HepG2 (cell line): Measurements from ENCODE around the gene SLC35B3. TPM values are rescaled to one million over a fixed set of nuclear protein-coding genes. Genes with fewer than 3 reads are reported as not detected.

Source experiments
- ATAC-seq: fragments of 200-7000 bp; cut with Tn5 transposase; 3 replicates; pipeline ENCODE4 v1.9.1; 2020; ENCODE audit warnings: mild to moderate bottlenecking, moderate library complexity
- BruUV-seq: library from RNA; stranded (reverse); fragments of 400-500 nt; replicated peaks from 2 replicates; lab custom pipeline; 2021; lab: Mats Ljungman, UMichigan
- CTCF ChIA-PET: fragments of 300-600 bp; formaldehyde crosslinking; extraction: SDS; loops from one replicate; lab custom pipeline; 2021; ENCODE audit warnings: low total read pairs, inconsistent platforms, low intra/inter-chr PET ratio; lab: Yijun Ruan, JAX
- POLR2A ChIA-PET: fragments of 350-600 bp; sonication (Branson Sonifier 250); formaldehyde crosslinking; loops from one replicate; lab custom pipeline; 2020; ENCODE audit warnings: antibody characterized with exemption, inconsistent platforms; lab: Yijun Ruan, JAX
- DNase-seq: peaks from one replicate; pipeline ENCODE4 v3.0.0-alpha.2; 2015; ENCODE audit warnings: low spot score
- FAIRE-seq: peaks from 3 replicates; lab custom pipeline; 2011; peaks lifted over from hg19 to GRCh38; lab: Jason Lieb, UNC
- H2AFZ ChIP-seq: one replicate; pipeline ENCODE4 v1.6.1; 2011; ENCODE audit warnings: low read length, inconsistent platforms
- H3K27ac ChIP-seq: fragments of 300-600 bp; 3 replicates; pipeline ENCODE4 v1.8.0; 2011; ENCODE audit warnings: mixed run types, mild to moderate bottlenecking, mixed read lengths, low read length, inconsistent platforms; ENCODE audit not compliant: insufficient read depth; ENCODE audit errors: extremely low read length
- H3K27me3 ChIP-seq, 2 experiments: fragments of 200-600 bp in 1 of 2; 2 replicates in 1 of 2; 3 replicates in 1 of 2; pipeline versions ENCODE4 v1.6.0 to v1.8.0; 2011; ENCODE audit warnings: low read length in 2 of 2, mild to moderate bottlenecking in 2 of 2, moderate library complexity in 2 of 2, inconsistent platforms in 1 of 2; ENCODE audit not compliant: insufficient read depth in 2 of 2, control insufficient read depth in 1 of 2
- H3K36me3 ChIP-seq, 2 experiments: fragments of 200-600 bp in 1 of 2; replicated peaks in 1 of 2; 2 replicates in 1 of 2; 3 replicates in 1 of 2; pipeline versions ENCODE4 v1.5.1 to v1.8.0; 2011; ENCODE audit warnings: low read length in 2 of 2, inconsistent platforms in 1 of 2; ENCODE audit not compliant: insufficient read depth in 2 of 2, control insufficient read depth in 1 of 2
- H3K4me1 ChIP-seq: 2 replicates; pipeline ENCODE4 v1.5.1; 2012; ENCODE audit warnings: low read length, inconsistent platforms; ENCODE audit not compliant: insufficient read depth
- H3K4me2 ChIP-seq: 2 replicates; pipeline ENCODE4 v1.6.0; 2011; ENCODE audit warnings: low read depth, low read length, inconsistent platforms
- H3K4me3 ChIP-seq, 3 experiments: fragments of 200-600 bp in 1 of 3; sonication (generic), shearing (Covaris generic) in 1 of 3; replicated peaks in 1 of 3; 2 replicates each; pipeline ENCODE4 v1.5.1; 2011 to 2016; ENCODE audit warnings: low read length in 3 of 3, inconsistent platforms in 2 of 3, low read depth in 2 of 3, mild to moderate bottlenecking in 2 of 3, control low read depth in 1 of 3, mixed read lengths in 1 of 3; ENCODE audit not compliant: insufficient read depth in 1 of 3
- H3K79me2 ChIP-seq: one replicate; pipeline ENCODE4 v1.6.1; 2011; ENCODE audit warnings: low read length, inconsistent platforms; ENCODE audit not compliant: insufficient read depth
- H3K9ac ChIP-seq: 2 replicates; pipeline ENCODE4 v1.6.0; 2011; ENCODE audit warnings: mild to moderate bottlenecking, low read depth, low read length, inconsistent platforms; ENCODE audit not compliant: insufficient read depth
- H3K9me3 ChIP-seq: 2 replicates; pipeline ENCODE4 v1.5.1; 2012; ENCODE audit warnings: mild to moderate bottlenecking, low read length
- H4K20me1 ChIP-seq: 2 replicates; pipeline ENCODE4 v1.6.0; 2011; ENCODE audit warnings: inconsistent platforms, mild to moderate bottlenecking, low read length, moderate library complexity; ENCODE audit not compliant: insufficient read depth
- ATAD3A ChIP-seq: sonication (generic); formaldehyde crosslinking; IDR thresholded peaks from 2 replicates; pipeline ENCODE4 v1.4.0; 2020; ENCODE audit warnings: missing genetic modification reagents
- CEBPG ChIP-seq: IDR thresholded peaks from 2 replicates; pipeline ENCODE4 v1.6.1; 2016
- DMAP1 ChIP-seq: IDR thresholded peaks from 2 replicates; pipeline ENCODE4 v1.6.1; 2016
- KLF6 ChIP-seq: IDR thresholded peaks from 2 replicates; pipeline ENCODE4 v1.8.0; 2016; ENCODE audit warnings: missing biosample characterization, missing genetic modification reagents
- RFX3 ChIP-seq: IDR thresholded peaks from 2 replicates; pipeline ENCODE4 v1.6.1; 2016; ENCODE audit warnings: missing biosample characterization, missing genetic modification reagents
- SMC3 ChIP-seq: IDR thresholded peaks from 2 replicates; pipeline ENCODE4 v1.6.1; 2011; ENCODE audit warnings: low read length, improper control_type of control experiment
- ZNF329 ChIP-seq: sonication (generic); formaldehyde crosslinking; IDR thresholded peaks from 2 replicates; pipeline ENCODE4 v1.9.0; 2021; ENCODE audit warnings: low read depth, mild to moderate bottlenecking, missing genetic modification reagents
- ZNF563 ChIP-seq: sonication (generic); formaldehyde crosslinking; IDR thresholded peaks from 2 replicates; pipeline ENCODE4 v1.8.0; 2022; ENCODE audit warnings: mild to moderate bottlenecking, moderate library complexity, missing genetic modification reagents
- ZNF605 ChIP-seq: sonication (generic); formaldehyde crosslinking; IDR thresholded peaks from 2 replicates; pipeline ENCODE4 v1.8.0; 2022; ENCODE audit warnings: mild to moderate bottlenecking, missing genetic modification reagents
- ZNF839 ChIP-seq: sonication (generic); formaldehyde crosslinking; IDR thresholded peaks from 2 replicates; pipeline ENCODE4 v1.4.0; 2020; ENCODE audit warnings: missing genetic modification reagents, mild to moderate bottlenecking, borderline replicate concordance
- WGBS: methylation state at CpG from one replicate; pipeline ENCODE4 v1.1.6; 2017; ENCODE audit warnings: low lambda C conversion rate; 5-methylcytosine and 5-hydroxymethylcytosine counted together
- in situ Hi-C: cut with HindIII; loops from 2 replicates; pipeline ENCODE4 v1.10.0; 2017; ENCODE audit warnings: low pct_unique_long_range_greater_than_20kb; ENCODE audit not compliant: extremely low pct_ligation_motif_present
- intact Hi-C: fragments of 100-400 bp; cut with micrococcal nuclease; formaldehyde crosslinking; loops from one replicate; pipeline ENCODE4 v1.10.0; 2022; ENCODE audit not compliant: unreplicated experiment
- polyA plus RNA-seq, 8 experiments: library from polyadenylated mRNA; depleted of rRNA in 3 of 8; stranded (reverse) in 7 of 8; unstranded in 1 of 8; fragments of >200 nt; fragmentation: Illumina TruSeq in 4 of 8; extraction: Trizol in 4 of 8; gene quantifications; 2 replicates each; pipeline versions ENCODE4 v1.2.1 to v1.2.3, GENCODE V29; 2011 to 2016; ENCODE audit warnings: low read depth in 4 of 8, missing spikeins in 1 of 8, mixed read lengths in 1 of 8; ENCODE audit not compliant: insufficient read depth in 1 of 8
- total RNA-seq, 5 experiments: library from RNA; depleted of rRNA; stranded (reverse); fragments of >200 nt; fragmentation: Illumina TruSeq; extraction: Trizol; gene quantifications; 2 replicates each; pipeline ENCODE4 v1.2.3, GENCODE V29; 2016; ENCODE audit warnings: low read depth in 1 of 5
- TF ChIP-seq, protein P1 (sequence below): sonication (generic); formaldehyde crosslinking; conservative IDR thresholded peaks from 2 replicates; pipeline ENCODE4 v1.4.0; 2020; ENCODE audit warnings: missing genetic modification reagents

Gene SLC35B3
- total and polyA plus RNA-seq, 2 of the 13 experiments (the other 11 are each of a cell fraction or from before 2014, with no cell fraction given): 8.7 to 13.5 TPM

- Histone ChIP-seq H3K9me3 (no peaks in the 10 kb centered on the region), H3K4me3 (no peak overlapping the region), H3K4me2 (no peak overlapping the region), H3K36me3 (peaks cover 6 to 11% of the 10 kb centered on the region in 2 experiments), H3K27me3 (no peaks in the 10 kb centered on the region), H3K9ac (no peak overlapping the region), H3K4me1 (no peaks in the 10 kb centered on the region), H2AFZ (no peak overlapping the region), H3K27ac (no peak overlapping the region), H4K20me1 (no peaks in the 10 kb centered on the region), H3K79me2 (no peaks in the 10 kb centered on the region)
- in situ Hi-C loops (no loop called here), intact Hi-C loops (no loop called here)
- CTCF ChIA-PET: no interaction called here
- TF ChIP-seq, protein P1, sequence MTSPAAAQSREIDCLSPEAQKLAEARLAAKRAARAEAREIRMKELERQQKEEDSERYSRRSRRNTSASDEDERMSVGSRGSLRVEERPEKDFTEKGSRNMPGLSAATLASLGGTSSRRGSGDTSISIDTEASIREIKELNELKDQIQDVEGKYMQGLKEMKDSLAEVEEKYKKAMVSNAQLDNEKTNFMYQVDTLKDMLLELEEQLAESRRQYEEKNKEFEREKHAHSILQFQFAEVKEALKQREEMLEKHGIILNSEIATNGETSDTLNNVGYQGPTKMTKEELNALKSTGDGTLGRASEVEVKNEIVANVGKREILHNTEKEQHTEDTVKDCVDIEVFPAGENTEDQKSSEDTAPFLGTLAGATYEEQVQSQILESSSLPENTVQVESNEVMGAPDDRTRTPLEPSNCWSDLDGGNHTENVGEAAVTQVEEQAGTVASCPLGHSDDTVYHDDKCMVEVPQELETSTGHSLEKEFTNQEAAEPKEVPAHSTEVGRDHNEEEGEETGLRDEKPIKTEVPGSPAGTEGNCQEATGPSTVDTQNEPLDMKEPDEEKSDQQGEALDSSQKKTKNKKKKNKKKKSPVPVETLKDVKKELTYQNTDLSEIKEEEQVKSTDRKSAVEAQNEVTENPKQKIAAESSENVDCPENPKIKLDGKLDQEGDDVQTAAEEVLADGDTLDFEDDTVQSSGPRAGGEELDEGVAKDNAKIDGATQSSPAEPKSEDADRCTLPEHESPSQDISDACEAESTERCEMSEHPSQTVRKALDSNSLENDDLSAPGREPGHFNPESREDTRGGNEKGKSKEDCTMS (CRISPR knock-in tag): no peak
- TF ChIP-seq ZNF329 (CRISPR knock-in tag): no peak
- TF ChIP-seq DMAP1 (CRISPR knock-in tag): no peak
- TF ChIP-seq RFX3 (CRISPR knock-in tag): no peak
- TF ChIP-seq SMC3: no peak
- no peak for TF ChIP-seq KLF6
- no peak for TF ChIP-seq ZNF839
- TF ChIP-seq ZNF605 (CRISPR knock-in tag): no peak
- no peak for TF ChIP-seq ATAD3A
- TF ChIP-seq ZNF563 (CRISPR knock-in tag): no peak
- TF ChIP-seq CEBPG (CRISPR knock-in tag): no peak
- no TSS peak for BruUV-seq
- ATAC-seq (no peak), DNase-seq (no peak), FAIRE-seq (no peak)
- POLR2A ChIA-PET: no interaction called here
- 97% methylated on average over 3 of the region's 3 CpGs for WGBS
These were observed 15.2 kb downstream of the SLC35B3 start for GRCh38 chr6:8420031-8420588.
